HL-60 (cell line): Measurements from ENCODE around the gene LRMDA.

Experiments
- GABPA ChIP-seq: IDR thresholded peaks from 2 replicates; pipeline ENCODE4 v1.6.1; 2012; ENCODE audit warnings: low read depth
- TF ChIP-seq, protein P1 (sequence below): IDR thresholded peaks from one replicate; pipeline ENCODE4 v1.5.1; 2011; ENCODE audit warnings: low read length, control low read depth, inconsistent platforms; ENCODE audit not compliant: insufficient read depth

DNA sequence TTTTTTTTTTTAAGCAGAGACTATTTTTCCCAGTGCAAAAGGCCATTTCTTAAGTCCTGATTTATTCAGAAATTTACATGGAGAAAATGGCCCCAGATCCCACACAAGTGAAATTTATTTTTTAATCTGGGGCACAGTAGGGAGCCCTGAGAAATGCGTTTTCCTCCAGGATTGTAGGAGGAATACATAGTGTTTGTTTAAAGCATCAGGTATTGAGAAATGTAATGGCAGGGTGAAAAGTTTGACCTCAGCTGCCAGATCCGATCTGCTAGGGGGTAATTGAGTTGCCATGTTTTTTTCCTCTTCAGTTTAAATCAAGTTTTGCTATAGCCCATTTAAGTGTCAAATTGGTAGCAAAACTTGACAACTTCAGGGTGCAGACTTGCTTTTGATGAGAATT is 110.0 kb downstream of the LRMDA start:
- TF ChIP-seq, protein P1, sequence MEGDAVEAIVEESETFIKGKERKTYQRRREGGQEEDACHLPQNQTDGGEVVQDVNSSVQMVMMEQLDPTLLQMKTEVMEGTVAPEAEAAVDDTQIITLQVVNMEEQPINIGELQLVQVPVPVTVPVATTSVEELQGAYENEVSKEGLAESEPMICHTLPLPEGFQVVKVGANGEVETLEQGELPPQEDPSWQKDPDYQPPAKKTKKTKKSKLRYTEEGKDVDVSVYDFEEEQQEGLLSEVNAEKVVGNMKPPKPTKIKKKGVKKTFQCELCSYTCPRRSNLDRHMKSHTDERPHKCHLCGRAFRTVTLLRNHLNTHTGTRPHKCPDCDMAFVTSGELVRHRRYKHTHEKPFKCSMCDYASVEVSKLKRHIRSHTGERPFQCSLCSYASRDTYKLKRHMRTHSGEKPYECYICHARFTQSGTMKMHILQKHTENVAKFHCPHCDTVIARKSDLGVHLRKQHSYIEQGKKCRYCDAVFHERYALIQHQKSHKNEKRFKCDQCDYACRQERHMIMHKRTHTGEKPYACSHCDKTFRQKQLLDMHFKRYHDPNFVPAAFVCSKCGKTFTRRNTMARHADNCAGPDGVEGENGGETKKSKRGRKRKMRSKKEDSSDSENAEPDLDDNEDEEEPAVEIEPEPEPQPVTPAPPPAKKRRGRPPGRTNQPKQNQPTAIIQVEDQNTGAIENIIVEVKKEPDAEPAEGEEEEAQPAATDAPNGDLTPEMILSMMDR = no peak
- no peak for TF ChIP-seq GABPA
